Neural progenitor cell (in vitro differentiated cells): ENCODE data around the gene KLHL29. TPM values are rescaled to one million over a fixed set of nuclear protein-coding genes. Genes with fewer than 3 reads are reported as not detected.

Experiments
- DNase-seq: peaks from one replicate; pipeline ENCODE4 v3.0.0-alpha.2; 2016; ENCODE audit warnings: low spot score
- H2AFZ ChIP-seq: fragments of 200-600 bp; sonication (generic); replicated peaks from 2 replicates; pipeline ENCODE4 v1.6.1; 2016; ENCODE audit warnings: antibody characterized with exemption
- H3F3A ChIP-seq: fragments of 200-600 bp; sonication (generic); 2 replicates; pipeline ENCODE4 v1.6.1; 2016; ENCODE audit warnings: antibody characterized with exemption, low read depth
- H3K27ac ChIP-seq: fragments of 200-600 bp; sonication (generic); 2 replicates; pipeline ENCODE4 v1.5.1; 2016; ENCODE audit warnings: mild to moderate bottlenecking
- H3K27me3 ChIP-seq: fragments of 200-600 bp; sonication (generic); 2 replicates; pipeline ENCODE4 v1.6.1; 2016; ENCODE audit warnings: mild to moderate bottlenecking, moderate library complexity
- H3K36me3 ChIP-seq: fragments of 200-600 bp; sonication (generic); 2 replicates; pipeline ENCODE4 v1.5.1; 2016
- H3K4me1 ChIP-seq: fragments of 200-600 bp; sonication (generic); 2 replicates; pipeline ENCODE4 v1.6.1; 2016; ENCODE audit warnings: mixed run types
- H3K4me2 ChIP-seq: fragments of 200-600 bp; sonication (generic); 2 replicates; pipeline ENCODE4 v1.6.1; 2016
- H3K4me3 ChIP-seq: fragments of 200-600 bp; sonication (generic); 2 replicates; pipeline ENCODE4 v1.5.1; 2016
- H3K79me2 ChIP-seq: fragments of 200-600 bp; sonication (generic); 2 replicates; pipeline ENCODE4 v1.6.1; 2016; ENCODE audit warnings: low read depth
- H3K9ac ChIP-seq: fragments of 200-600 bp; sonication (generic); 2 replicates; pipeline ENCODE4 v1.6.1; 2016
- H3K9me3 ChIP-seq: fragments of 200-600 bp; sonication (generic); 2 replicates; pipeline ENCODE4 v1.5.1; 2016; ENCODE audit warnings: low read depth
- H4K20me1 ChIP-seq: fragments of 200-600 bp; sonication (generic); 2 replicates; pipeline ENCODE4 v1.6.1; 2016; ENCODE audit warnings: low read depth
- H3K27ac Mint-ChIP-seq: 3 replicates; pipeline ENCODE4 v1.8.0; 2021; ENCODE audit warnings: mixed read lengths
- H3K27me3 Mint-ChIP-seq: 2 replicates; pipeline ENCODE4 v1.8.0; 2022; ENCODE audit warnings: low read depth, mild to moderate bottlenecking, inconsistent platforms, moderate library complexity, mixed read lengths; ENCODE audit not compliant: insufficient read depth
- H3K36me3 Mint-ChIP-seq: 3 replicates; pipeline ENCODE4 v1.8.0; 2021; ENCODE audit warnings: mixed read lengths
- H3K4me1 Mint-ChIP-seq: 3 replicates; pipeline ENCODE4 v1.8.0; 2021; ENCODE audit warnings: mixed read lengths
- H3K4me3 Mint-ChIP-seq: 3 replicates; pipeline ENCODE4 v1.8.0; 2021; ENCODE audit warnings: mild to moderate bottlenecking, moderate library complexity, mixed read lengths
- H3K9me3 Mint-ChIP-seq: 3 replicates; pipeline ENCODE4 v1.8.0; 2020; ENCODE audit warnings: mixed read lengths
- EZH2 ChIP-seq: fragments of 200-600 bp; sonication (generic); IDR thresholded peaks from 2 replicates; pipeline ENCODE4 v1.6.1; 2017; ENCODE audit warnings: antibody characterized with exemption, mild to moderate bottlenecking, moderate library complexity
- EZH2phosphoT487 ChIP-seq: fragments of 200-600 bp; sonication (generic); IDR thresholded peaks from 2 replicates; pipeline ENCODE4 v1.6.1; 2017; ENCODE audit warnings: antibody characterized with exemption
- total RNA-seq: library from RNA; depleted of rRNA; stranded (reverse); fragments of >200 nt; gene quantifications from 2 replicates; pipeline ENCODE4 v1.2.3, GENCODE V29; 2015; ENCODE audit warnings: low replicate concordance
- TF ChIP-seq, protein P1 (sequence below): fragments of 200-600 bp; sonication (generic); IDR thresholded peaks from 2 replicates; pipeline ENCODE4 v1.5.1; 2017; ENCODE audit warnings: antibody characterized with exemption, mild to moderate bottlenecking

Gene KLHL29
- total RNA-seq, 1 donor from 2014 or later, result 1.6 TPM

DNA sequence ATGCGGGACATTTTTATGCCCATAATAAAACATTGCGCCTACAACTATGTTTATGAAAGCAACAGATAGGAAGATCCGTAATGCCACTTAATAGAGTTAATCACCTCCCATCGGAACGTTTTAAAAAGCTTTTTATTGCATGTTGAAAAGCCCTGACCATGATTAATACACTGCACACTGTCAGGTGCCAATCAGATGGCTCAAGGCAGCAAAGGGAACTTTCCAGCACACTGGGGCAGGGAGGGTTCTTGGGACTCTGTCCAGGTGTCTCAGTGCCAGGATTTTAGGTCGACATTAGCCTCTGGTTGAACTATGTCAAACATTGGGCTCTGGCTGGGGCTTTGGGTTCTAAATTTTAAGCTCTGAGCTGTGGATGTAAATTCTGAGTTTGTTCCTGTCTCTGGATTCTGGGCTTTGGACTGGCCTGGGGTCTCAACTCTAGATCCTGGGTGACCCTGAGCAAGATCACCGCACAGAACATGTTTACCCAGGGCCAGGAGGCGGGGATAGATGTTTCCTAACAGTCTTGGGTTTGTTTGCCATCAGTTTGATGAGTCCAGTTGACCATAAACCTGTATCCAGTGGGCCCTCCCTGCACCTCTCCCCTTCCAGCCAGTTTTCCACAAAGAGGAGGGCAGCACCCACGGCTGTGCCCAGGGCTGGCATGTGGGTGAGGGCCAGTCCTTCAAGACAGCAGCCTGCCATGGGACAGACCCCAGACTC lies 279.2 kb downstream of the KLHL29 start:
- Histone ChIP-seq H3K27me3 (no peaks in the 10 kb centered on the region), H3F3A (no peaks in the 10 kb centered on the region), H3K36me3 (no peaks in the 10 kb centered on the region), H3K4me3 (no peak overlapping the region), H3K79me2 (no peaks in the 10 kb centered on the region), H3K4me2 (no peak overlapping the region), H3K9me3 (no peaks in the 10 kb centered on the region), H3K4me1 (no peaks in the 10 kb centered on the region), H3K9ac (no peak overlapping the region), H4K20me1 (no peaks in the 10 kb centered on the region), H3K27ac (no peak overlapping the region), H2AFZ (no peak overlapping the region)
- H3K4me1 Mint-ChIP-seq, result peaks cover 6% of the 10 kb centered on the region
- H3K27ac Mint-ChIP-seq, result no peak overlapping the region
- no peak for DNase-seq
- no peak for TF ChIP-seq EZH2
- TF ChIP-seq EZH2phosphoT487, result no peak
- TF ChIP-seq, protein P1, sequence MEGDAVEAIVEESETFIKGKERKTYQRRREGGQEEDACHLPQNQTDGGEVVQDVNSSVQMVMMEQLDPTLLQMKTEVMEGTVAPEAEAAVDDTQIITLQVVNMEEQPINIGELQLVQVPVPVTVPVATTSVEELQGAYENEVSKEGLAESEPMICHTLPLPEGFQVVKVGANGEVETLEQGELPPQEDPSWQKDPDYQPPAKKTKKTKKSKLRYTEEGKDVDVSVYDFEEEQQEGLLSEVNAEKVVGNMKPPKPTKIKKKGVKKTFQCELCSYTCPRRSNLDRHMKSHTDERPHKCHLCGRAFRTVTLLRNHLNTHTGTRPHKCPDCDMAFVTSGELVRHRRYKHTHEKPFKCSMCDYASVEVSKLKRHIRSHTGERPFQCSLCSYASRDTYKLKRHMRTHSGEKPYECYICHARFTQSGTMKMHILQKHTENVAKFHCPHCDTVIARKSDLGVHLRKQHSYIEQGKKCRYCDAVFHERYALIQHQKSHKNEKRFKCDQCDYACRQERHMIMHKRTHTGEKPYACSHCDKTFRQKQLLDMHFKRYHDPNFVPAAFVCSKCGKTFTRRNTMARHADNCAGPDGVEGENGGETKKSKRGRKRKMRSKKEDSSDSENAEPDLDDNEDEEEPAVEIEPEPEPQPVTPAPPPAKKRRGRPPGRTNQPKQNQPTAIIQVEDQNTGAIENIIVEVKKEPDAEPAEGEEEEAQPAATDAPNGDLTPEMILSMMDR, result no peak
- H3K27me3 Mint-ChIP-seq, result peaks cover 8% of the 10 kb centered on the region
- H3K9me3 Mint-ChIP-seq, result no peaks in the 10 kb centered on the region
- H3K36me3 Mint-ChIP-seq, result peaks cover 2% of the 10 kb centered on the region
- no peak overlapping the region for H3K4me3 Mint-ChIP-seq

DNA sequence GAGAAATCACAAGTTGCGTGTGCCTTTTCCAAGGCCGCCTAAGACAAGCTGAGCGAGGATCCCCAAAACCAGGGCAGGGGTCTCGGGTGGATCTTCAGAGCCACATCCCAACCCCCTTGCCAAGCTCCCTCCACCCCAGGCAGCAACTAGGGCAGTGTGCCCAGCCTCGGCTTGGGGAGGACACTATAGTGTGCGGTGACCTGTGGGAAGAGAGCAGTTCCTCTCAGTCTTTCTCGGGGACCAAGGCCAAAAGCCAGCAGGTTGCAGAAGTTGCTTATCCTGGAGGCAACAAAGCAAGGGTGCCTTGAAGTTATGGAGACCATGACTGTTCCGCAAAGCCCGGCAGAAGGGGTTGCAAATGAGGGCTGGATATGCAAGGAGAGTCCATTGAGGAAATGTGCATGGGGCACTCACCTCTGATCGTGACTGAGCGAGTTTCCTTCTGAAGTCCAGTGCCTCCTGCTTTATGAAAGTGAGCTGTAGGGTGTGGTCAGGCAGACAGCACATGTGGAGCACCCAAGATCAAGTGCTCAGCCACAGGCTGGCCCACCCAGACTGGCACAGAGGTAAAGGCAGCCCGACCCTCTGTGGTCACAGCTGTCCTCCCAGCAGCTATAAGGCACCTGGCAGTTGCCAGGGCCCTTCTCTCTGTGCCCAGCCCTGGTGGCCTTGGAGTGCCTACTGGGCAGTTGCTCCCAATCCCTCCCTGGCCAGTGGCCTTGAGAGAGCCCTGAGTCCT lies 281.4 kb downstream of the KLHL29 start:
- H3K27ac Mint-ChIP-seq, result no peak overlapping the region
- Histone ChIP-seq H3K4me2 (no peak overlapping the region), H3K36me3 (no peaks in the 10 kb centered on the region), H3K79me2 (no peaks in the 10 kb centered on the region), H3K27ac (no peak overlapping the region), H3K4me3 (no peak overlapping the region), H3K9ac (no peak overlapping the region), H3K9me3 (no peaks in the 10 kb centered on the region), H3F3A (no peaks in the 10 kb centered on the region), H2AFZ (no peak overlapping the region), H3K27me3 (no peaks in the 10 kb centered on the region), H3K4me1 (peaks cover 5% of the 10 kb centered on the region), H4K20me1 (no peaks in the 10 kb centered on the region)
- TF ChIP-seq, protein P1, result no peak
- no peak for TF ChIP-seq EZH2
- TF ChIP-seq EZH2phosphoT487, result no peak
- H3K4me3 Mint-ChIP-seq, result no peak overlapping the region
- no peak for DNase-seq
- no peaks in the 10 kb centered on the region for H3K9me3 Mint-ChIP-seq
- H3K4me1 Mint-ChIP-seq, result peaks cover 14% of the 10 kb centered on the region
- peaks cover 6% of the 10 kb centered on the region for H3K27me3 Mint-ChIP-seq
- peaks cover 2% of the 10 kb centered on the region for H3K36me3 Mint-ChIP-seq

DNA sequence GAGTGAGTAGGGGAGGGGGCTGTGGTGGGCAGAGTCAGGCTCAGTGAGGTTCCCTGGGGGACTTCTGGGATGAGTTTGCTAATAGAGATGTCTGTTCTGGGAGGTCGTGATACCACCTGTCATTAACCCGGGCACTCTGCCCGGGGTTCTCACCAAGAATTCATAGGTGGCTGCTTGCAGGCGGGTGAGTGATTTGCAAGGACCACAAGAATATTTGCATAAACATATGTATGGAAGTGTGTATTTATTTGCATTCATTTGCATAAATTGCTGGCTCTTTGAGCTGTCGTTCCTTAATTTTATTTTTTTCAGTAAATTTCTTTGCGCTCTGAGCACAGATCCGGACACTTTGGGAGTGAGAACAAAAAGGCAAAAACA lies 282.0 kb downstream of the KLHL29 start:
- Histone ChIP-seq H4K20me1 (no peaks in the 10 kb centered on the region), H3K79me2 (no peaks in the 10 kb centered on the region), H3K4me2 (no peak overlapping the region), H3K9ac (no peak overlapping the region), H2AFZ (no peak overlapping the region), H3K9me3 (no peaks in the 10 kb centered on the region), H3K36me3 (no peaks in the 10 kb centered on the region), H3K27me3 (no peaks in the 10 kb centered on the region), H3K4me3 (no peak overlapping the region), H3K27ac (no peak overlapping the region), H3K4me1 (peaks cover 5% of the 10 kb centered on the region), H3F3A (no peaks in the 10 kb centered on the region)
- DNase-seq, result no peak
- Mint-ChIP-seq H3K9me3 (no peaks in the 10 kb centered on the region), H3K4me1 (peaks cover 14% of the 10 kb centered on the region), H3K4me3 (no peak overlapping the region), H3K27me3 (peaks cover 6% of the 10 kb centered on the region), H3K27ac (peak overlapping the region; percentile 83), H3K36me3 (peaks cover 2% of the 10 kb centered on the region)
- TF ChIP-seq EZH2 (no peak), EZH2phosphoT487 (no peak)
- TF ChIP-seq, protein P1, result no peak
